Large intestine (tissue), 3 donors: ENCODE results near the gene URM1. TPM values are rescaled to one million over a fixed set of nuclear protein-coding genes. Genes with fewer than 3 reads are reported as not detected.
"Not testable (repeated sequence)": the region's sequence is repeated elsewhere in the genome, so short reads cannot be mapped to it uniquely, and the experiment has no call there.

Experiments used
- DNase-seq, 2 donors: peaks; one replicate each; pipeline versions ENCODE4 v3.0.0 to v3.0.0-alpha.2; 2013
- H3K27ac ChIP-seq: one replicate; pipeline ENCODE4 v1.5.1; 2013; ENCODE audit warnings: low read length
- H3K27me3 ChIP-seq: 2 replicates; pipeline ENCODE4 v1.6.1; 2013; ENCODE audit warnings: low read length; ENCODE audit not compliant: control insufficient read depth, insufficient read depth
- H3K36me3 ChIP-seq: 2 replicates; pipeline ENCODE4 v1.6.1; 2013; ENCODE audit warnings: low read length; ENCODE audit not compliant: control insufficient read depth, insufficient read depth
- H3K4me1 ChIP-seq: one replicate; pipeline ENCODE4 v1.6.1; 2013; ENCODE audit warnings: low read length; ENCODE audit not compliant: control insufficient read depth, insufficient read depth
- H3K4me3 ChIP-seq: one replicate; pipeline ENCODE4 v1.5.1; 2013; ENCODE audit warnings: low read length
- H3K9me3 ChIP-seq: one replicate; pipeline ENCODE4 v1.6.1; 2013; ENCODE audit warnings: mild to moderate bottlenecking, low read depth, low read length, moderate library complexity; ENCODE audit not compliant: control insufficient read depth
- WGBS: methylation state at CpG from one replicate; pipeline ENCODE4 v1.1.5; 2013; ENCODE audit warnings: low lambda C conversion rate; ENCODE audit not compliant: insufficient coverage; 5-methylcytosine and 5-hydroxymethylcytosine counted together
- polyA plus RNA-seq: library from polyadenylated mRNA; unstranded; fragments of 120-200 nt; gene quantifications from one replicate; pipeline ENCODE4 v1.2.1, GENCODE V29; 2013

URM1 gene
- polyA plus RNA-seq, 1 donor: 62.7 TPM

DNA sequence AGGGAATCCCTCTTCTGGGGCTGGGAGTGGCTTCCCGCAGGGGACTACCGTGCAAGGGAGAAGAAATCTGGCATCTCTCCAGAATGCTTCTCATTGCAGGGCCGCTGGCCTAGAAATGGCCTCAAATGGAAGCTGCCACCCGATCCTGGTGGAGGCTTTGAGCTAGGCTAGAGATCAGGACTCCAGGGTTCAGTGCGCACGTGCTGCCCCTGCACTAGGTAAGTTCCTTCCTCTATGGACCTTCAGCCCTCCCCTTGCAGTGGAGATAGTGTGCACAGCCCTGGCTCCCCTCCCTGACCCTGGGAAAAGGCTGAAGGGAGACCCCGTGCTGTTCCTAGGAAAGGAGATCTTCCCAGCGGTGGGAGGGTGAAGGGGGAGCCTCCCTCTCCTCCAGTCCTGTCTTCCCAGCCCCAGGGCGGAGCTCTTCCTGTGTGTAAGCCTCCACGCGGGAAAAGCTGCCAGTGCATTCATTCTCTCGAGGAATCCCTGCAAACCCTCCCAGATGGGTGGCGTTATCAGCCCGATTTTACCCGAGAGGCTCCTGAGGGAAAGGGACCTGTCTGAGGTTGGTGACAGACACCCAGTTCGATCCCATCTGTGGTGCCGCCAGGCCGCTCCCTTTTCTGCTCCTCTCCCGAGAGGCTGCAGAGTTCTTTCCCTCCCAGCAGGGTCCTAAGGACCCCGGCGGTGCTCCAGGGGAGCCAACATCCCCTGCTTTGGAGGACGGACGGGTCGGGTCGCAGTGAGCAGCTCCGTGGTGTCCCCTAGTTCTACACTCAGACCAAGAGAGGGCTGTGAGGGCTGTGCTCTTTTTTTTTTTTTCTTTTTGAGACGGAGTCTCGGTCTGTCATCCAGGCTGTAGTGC is 48.1 kb downstream of the URM1 start:
- WGBS: no CpG with 5 or more reads among the region's 28 CpGs
- Histone ChIP-seq H3K9me3 (no peaks in the 10 kb centered on the region), H3K27ac (no peak overlapping the region), H3K4me1 (peaks cover 33% of the 10 kb centered on the region), H3K36me3 (no peaks in the 10 kb centered on the region), H3K4me3 (peak overlapping the region; percentile 54), H3K27me3 (peaks cover 23% of the 10 kb centered on the region)
- DNase-seq: peak; percentile 40 to 48

DNA sequence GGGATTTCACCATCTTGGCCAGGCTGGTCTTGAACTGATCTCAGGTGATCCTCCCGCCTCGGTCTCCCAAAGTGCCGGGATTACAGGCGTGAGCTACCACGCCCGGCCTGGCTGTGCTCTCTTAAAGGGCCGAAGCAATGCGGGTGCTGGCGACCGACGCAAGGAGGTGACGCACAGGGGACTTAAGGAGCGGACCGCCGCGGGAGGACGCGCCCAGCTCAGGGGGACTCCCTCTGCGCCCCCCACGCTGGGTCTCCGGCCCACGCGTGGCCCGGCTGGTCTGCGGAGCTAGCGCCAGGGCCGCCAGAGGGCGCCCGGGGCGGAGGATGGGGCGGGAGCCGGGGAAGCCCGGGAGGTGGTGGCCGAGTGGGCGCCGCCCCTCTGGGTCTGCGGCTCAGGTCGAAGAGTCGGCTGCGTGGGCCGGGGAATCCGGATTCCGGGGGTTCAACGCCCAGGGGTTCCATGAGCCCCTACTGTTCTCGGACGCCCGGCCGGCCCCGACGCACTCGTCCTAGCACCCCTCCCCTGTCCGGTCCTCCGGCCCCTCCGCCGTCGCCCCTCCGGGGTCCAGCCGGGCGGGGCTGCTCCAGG is 49.0 kb downstream of the URM1 start:
- DNase-seq: peak; percentile 68 to 74
- WGBS: no CpG with 5 or more reads among the region's 59 CpGs
- no peaks in the 10 kb centered on the region for H3K36me3 ChIP-seq
- peaks cover 29% of the 10 kb centered on the region for H3K4me1 ChIP-seq
- no peaks in the 10 kb centered on the region for H3K9me3 ChIP-seq
- peak overlapping the region; percentile 54 for H3K4me3 ChIP-seq
- no peak overlapping the region for H3K27ac ChIP-seq
- H3K27me3 ChIP-seq: peaks cover 22% of the 10 kb centered on the region

DNA sequence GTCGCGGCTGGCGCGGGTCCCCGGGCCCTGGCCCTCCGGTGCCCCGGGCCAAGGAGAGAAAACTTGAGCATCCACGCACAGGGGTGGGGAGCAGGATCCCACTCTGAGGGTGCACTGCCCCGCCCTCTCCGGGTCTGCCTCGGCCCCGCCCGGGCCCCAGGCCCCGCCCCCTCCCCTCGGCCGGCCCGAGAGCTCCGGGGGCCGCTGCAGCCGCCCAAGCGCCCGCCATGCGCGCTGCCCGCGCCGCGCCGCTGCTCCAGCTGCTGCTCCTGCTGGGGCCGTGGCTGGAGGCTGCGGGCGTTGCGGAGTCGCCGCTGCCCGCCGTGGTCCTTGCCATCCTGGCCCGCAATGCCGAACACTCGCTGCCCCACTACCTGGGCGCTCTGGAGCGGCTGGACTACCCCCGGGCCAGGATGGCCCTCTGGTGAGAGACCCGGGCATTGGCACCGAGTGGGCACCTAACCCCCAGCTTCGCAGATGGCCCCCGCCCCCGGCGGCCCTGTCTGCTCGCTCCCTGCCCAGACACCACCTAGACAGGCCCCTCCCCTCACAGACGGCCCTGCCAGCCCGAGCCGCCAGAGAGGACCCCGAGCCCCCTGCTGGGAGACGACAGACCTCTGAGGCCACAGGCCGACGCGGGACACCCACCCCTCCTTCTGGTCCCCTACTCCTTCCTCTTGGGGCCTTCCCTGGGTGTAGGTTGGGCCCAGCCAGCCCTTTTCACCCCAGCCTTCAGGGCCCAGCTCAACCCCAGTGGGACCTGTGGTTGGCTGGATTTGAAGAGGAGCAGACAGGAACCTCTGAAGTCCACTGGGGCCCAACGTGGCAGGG is 49.7 kb downstream of the URM1 start, which contains the start of gene CERCAM:
TSS of gene CERCAM (plus strand) at position 207 of the 831 bp plus-strand sequence. CDS start at position 228, 21 bp downstream.
- peaks cover 21% of the 10 kb centered on the region for H3K27me3 ChIP-seq
- no peak within 1 kb of the TSS for H3K27ac ChIP-seq
- DNase-seq: peak; percentile 16 to 54
- H3K4me3 ChIP-seq: peak within 1 kb of the TSS; percentile 60
- peaks cover 24% of the 10 kb centered on the region for H3K4me1 ChIP-seq
- no CpG with 5 or more reads among the region's 59 CpGs for WGBS
- H3K9me3 ChIP-seq: no peaks in the 10 kb centered on the region
- H3K36me3 ChIP-seq: no peaks in the 10 kb centered on the region

DNA sequence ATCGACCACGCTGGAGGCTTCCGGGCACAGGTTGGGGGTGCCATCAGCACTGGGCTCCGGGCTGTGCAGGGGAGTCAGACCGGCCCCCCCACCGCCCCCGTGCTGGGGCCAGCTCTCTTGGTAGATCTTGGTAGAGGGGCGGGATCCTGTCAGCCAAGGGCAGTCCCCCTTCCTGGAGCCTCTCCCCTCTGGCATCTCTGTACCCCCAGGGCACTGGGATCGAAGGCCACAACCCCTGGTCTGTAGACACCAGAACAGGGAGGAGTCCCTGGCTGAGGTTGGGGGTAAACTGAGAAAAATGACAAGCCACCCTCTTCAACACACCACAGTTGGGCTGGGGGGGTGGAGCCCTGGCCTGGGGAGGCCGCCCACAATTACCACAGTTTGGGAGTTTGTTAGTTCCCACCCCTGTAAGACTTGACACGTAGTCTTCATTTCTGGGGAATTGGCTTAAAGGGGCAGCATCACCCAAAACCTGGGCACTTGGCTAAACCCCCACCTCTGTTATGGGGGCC is 50.4 kb downstream of the URM1 start:
- no peak for DNase-seq
- whole genome bisulfite sequencing: no CpG with 5 or more reads among the region's 11 CpGs
- Histone ChIP-seq H3K27ac (no peak overlapping the region), H3K4me1 (peaks cover 19% of the 10 kb centered on the region), H3K36me3 (no peaks in the 10 kb centered on the region), H3K4me3 (peak overlapping the region; percentile 60), H3K9me3 (no peaks in the 10 kb centered on the region), H3K27me3 (peaks cover 19% of the 10 kb centered on the region)

DNA sequence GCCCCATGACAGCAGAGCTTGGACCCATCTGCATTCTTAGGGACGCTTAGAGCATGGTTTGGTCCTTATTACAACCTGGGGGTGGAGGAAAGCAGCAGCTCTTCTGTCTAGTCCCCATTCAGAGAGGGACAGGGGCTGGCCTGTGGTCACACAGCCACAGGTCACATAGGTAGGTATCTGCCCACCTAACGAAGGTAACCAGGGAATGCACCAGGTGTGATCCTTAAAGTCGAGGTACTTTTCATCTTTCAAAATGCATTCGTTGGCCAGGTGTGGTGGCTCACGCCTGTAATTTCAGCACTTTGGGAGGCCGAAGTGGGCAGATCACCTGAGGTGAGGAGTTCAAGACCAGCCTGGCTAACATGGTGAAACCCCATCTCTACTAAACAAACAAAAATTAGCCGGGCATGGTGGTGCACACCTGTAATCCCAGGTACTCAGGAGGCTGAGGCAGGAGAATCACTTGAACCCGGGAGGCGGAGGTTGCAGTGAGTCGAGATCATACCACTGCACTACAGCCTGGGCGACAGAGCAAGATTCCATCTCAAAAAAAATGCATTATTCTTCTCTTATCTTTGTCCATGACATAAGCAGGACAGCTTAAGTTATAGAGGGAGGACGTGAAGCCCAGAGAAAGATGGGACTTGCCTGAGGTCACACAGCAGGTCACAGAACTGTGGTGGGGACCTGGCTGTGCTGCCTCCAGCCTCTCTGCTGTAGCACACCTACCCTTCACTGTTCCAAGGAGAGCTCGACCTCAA is 51.0 kb downstream of the URM1 start:
- not testable (repeated sequence) for DNase-seq, H3K9me3 ChIP-seq, H3K27ac ChIP-seq, H3K36me3 ChIP-seq, H3K4me3 ChIP-seq
- Histone ChIP-seq H3K4me1 (peaks cover 19% of the 10 kb centered on the region), H3K27me3 (peaks cover 19% of the 10 kb centered on the region)
- WGBS: no CpG with 5 or more reads among the region's 13 CpGs

DNA sequence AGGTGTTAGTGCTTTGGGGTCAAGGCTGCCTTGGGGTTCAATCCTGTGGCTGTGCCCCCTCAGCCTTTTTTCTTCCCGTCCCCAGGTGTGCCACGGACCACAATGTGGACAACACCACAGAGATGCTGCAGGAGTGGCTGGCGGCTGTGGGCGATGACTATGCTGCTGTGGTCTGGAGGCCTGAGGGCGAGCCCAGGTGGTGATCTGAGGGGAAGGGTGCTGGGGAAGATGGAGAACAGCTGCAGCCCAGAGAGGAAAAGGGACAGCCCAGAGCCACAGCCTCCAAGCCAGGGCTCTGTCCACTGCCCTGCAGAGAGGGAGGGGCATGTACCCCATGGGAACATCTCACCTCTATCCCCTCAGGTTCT is 51.6 kb downstream of the URM1 start:
- H3K27me3 ChIP-seq: peaks cover 16% of the 10 kb centered on the region
- no peak for DNase-seq
- H3K4me1 ChIP-seq: peaks cover 19% of the 10 kb centered on the region
- H3K27ac ChIP-seq: no peak overlapping the region
- no CpG with 5 or more reads among the region's 5 CpGs for WGBS
- H3K9me3 ChIP-seq: no peaks in the 10 kb centered on the region
- H3K4me3 ChIP-seq: no peak overlapping the region
- no peaks in the 10 kb centered on the region for H3K36me3 ChIP-seq

DNA sequence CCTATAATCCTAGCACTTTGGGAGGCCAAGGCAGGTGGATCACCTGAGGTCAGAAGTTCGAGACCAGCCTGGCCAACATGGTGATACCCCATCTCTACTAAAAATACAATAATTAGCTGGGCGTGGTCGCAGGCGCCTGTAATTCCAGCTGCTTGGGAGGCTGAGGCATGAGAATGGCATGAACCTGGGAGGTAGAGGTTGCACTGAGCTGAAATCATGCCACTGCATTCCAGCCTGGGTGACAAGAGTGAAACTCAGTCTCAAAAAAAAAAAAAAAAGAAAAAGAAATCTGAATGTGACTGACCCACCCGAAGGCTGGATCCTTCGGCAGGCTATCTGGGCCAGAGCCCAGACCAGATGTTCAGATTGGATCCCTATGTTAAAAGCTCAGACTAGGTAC is 52.2 kb downstream of the URM1 start:
- H3K36me3 ChIP-seq, H3K27ac ChIP-seq, H3K4me3 ChIP-seq, DNase-seq, H3K9me3 ChIP-seq: not testable (repeated sequence)
- Histone ChIP-seq H3K27me3 (peaks cover 16% of the 10 kb centered on the region), H3K4me1 (peaks cover 19% of the 10 kb centered on the region)
- no CpG with 5 or more reads among the region's 6 CpGs for WGBS

DNA sequence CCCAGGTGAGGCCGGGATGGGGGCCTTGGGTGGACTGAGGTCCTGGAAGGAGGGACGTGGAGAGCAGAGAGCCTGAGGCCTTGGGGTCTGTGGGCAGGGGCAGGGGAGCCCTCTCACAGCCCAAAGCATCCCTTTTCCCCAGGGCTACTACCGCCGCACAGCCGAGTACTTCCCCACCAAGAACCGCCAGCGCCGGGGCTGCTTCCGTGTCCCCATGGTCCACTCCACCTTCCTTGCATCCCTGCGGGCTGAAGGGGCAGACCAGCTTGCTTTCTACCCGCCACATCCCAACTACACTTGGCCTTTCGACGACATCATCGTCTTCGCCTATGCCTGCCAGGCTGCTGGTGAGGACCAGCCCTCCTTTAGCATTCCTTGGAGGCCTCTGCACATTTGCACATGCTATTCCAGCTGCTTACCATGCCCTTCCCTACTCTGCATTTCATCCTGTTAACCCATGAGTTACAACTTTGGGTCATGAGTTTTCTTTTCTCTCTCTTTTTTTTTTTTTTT is 53.1 kb downstream of the URM1 start:
- peaks cover 9% of the 10 kb centered on the region for H3K27me3 ChIP-seq

DNA sequence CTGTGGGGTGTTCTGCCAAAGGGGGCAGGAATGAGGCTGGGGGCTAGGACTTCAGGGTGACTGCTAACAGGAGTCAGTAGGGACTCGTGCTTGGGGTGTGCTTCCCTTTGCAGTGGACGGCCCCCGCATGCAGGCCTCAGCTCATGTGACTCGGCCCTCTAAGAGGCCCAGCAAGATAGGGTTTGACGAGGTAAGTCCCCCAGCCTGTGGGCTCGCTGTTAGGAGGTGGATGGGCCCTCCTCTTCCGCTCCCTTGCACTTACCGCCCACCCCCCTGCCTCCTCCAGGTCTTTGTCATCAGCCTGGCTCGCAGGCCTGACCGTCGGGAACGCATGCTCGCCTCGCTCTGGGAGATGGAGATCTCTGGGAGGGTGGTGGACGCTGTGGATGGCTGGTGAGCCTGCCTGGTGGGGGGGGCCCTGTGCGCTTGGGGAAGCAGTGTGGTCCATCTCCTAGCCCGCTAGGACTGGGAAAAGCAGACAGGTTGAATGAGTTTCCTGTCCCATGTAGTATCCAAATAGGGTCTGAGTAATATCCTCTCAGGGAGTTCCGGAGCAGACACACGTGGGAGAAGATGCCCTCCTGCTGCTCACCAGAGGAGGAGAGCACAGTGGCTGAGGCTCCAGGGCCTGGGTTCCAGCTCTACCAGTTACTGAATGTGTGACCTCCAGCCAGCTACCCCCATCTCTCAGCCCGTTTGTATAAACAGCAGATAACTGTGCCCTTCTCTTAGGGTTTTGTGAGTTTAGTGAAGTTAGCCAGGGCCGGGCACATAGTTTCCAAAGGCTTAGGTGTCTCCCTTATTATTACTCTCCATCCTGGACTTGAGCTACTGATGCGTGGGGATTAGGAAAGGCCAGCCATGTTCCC is 57.7 kb downstream of the URM1 start:
- H3K27me3 ChIP-seq: no peaks in the 10 kb centered on the region
- H3K9me3 ChIP-seq: no peaks in the 10 kb centered on the region
- no CpG with 5 or more reads among the region's 22 CpGs for WGBS
- H3K27ac ChIP-seq: no peak overlapping the region
- H3K36me3 ChIP-seq: no peaks in the 10 kb centered on the region
- no peak overlapping the region for H3K4me3 ChIP-seq
- DNase-seq: no peak
- no peaks in the 10 kb centered on the region for H3K4me1 ChIP-seq

More for the DNA sequence above, 53.1 kb downstream of the URM1 start:
- no peak for DNase-seq
- Histone ChIP-seq H3K4me1 (peaks cover 13% of the 10 kb centered on the region), H3K27ac (no peak overlapping the region), H3K4me3 (no peak overlapping the region), H3K36me3 (no peaks in the 10 kb centered on the region), H3K9me3 (no peaks in the 10 kb centered on the region)
- 100% methylated on average over 1 of the region's 15 CpGs for WGBS
